HG03103 (cell line): ENCODE results near the gene PTPRCAP.
A peak's percentile ranks its signal among the peaks of the same experiment; 100 is the strongest.
"Not testable (repeated sequence)": the region's sequence is repeated elsewhere in the genome, so short reads cannot be mapped to it uniquely, and the experiment has no call there.

Experiments
- ATAC-seq: cut with Tn5 transposase; IDR thresholded peaks from one replicate; pipeline ENCODE4 v1.9.1; 2021; ENCODE audit warnings: low read depth; ENCODE audit not compliant: unreplicated experiment

PTPRCAP gene

GRCh38 chr11:67429038-67429668, 8.3 kb downstream of the PTPRCAP start:
- no peak for ATAC-seq

- no peak for ATAC-seq
Observed at GRCh38 chr11:67428052-67429001, 9.2 kb downstream of the PTPRCAP start, which contains the start of gene RPS6KB2. RPS6KB2 (plus strand) TSS chr11:67428494; CDS start chr11:67428546, 52 bp downstream.

DNA sequence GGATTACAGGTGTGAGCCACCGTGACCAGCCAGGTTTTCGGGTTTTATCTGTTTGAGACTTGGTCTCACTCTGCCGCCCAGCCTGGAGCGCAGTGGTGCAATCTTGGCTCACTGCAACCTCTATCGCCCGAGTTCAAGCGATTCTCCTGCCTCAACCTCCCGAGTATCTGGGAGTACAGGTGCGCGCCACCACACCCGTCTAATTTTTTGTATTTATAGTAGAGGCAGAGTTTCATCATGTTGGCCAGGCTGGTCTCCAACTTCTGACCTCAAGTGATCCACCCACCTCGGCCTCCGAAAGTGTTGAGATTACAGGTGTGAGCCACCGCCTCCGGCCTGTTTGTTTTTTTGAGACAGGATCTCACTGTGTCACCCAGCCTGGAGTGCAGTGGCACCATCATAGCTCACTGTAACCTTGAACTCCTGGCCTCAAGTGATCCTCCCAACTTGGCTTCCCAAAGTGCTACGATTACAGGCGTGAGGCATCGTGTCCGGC, 10.1 kb downstream of the PTPRCAP start:
- ATAC-seq, result not testable (repeated sequence)

DNA sequence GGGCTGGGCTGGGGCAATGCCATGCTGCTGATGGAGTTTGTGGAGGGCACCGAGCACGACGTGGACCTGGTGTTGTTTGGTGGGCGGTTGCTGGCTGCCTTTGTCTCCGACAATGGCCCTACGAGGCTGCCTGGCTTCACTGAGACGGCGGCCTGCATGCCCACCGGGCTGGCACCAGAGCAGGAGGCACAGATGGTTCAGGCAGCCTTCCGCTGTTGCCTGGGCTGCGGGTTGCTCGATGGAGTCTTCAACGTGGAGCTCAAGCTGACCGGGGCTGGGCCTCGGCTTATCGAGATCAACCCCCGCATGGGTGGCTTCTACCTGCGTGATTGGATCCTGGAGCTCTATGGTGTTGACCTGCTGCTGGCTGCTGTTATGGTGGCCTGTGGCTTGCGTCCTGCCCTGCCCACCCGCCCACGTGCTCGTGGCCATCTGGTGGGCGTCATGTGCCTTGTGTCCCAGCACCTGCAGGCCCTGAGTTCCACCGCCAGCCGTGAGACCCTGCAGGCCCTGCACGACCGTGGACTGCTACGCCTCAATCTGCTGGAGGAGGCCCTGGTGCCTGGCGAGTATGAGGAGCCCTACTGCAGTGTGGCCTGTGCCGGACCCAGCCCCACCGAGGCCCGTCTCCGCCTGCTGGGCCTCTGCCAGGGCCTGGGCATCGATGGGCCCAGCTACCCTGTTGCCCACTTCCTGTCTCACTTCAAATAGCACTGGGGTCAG, 13.4 kb downstream of the PTPRCAP start:
- no peak for ATAC-seq

- no peak for ATAC-seq
Observed at GRCh38 chr11:67423466-67423865, 14.0 kb downstream of the PTPRCAP start.

DNA sequence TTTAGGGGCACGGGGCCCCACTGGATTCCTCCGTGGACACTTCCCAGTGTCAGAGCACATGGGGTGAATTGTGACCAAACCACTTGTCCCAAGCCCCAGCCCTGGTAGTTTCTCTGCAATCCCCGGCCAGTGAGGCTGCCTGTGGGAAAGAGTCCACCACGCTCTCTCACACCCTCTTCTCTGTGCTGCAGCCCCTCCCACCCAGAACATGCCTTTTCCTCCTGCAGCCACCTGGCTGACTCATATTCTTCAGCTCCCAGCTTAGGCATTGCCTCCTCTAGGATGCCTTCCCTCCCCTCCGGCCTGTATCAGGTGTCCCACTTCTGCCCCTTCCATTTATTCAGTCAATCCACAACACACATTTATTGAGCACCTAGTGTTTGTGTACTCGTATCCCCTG, 14.6 kb downstream of the PTPRCAP start:
- no peak for ATAC-seq

GRCh38 chr11:67421430-67422031, 16.0 kb downstream of the PTPRCAP start:
- no peak for ATAC-seq

GRCh38 chr11:67420646-67421429, 16.6 kb downstream of the PTPRCAP start:
- peak; percentile 86 for ATAC-seq

DNA sequence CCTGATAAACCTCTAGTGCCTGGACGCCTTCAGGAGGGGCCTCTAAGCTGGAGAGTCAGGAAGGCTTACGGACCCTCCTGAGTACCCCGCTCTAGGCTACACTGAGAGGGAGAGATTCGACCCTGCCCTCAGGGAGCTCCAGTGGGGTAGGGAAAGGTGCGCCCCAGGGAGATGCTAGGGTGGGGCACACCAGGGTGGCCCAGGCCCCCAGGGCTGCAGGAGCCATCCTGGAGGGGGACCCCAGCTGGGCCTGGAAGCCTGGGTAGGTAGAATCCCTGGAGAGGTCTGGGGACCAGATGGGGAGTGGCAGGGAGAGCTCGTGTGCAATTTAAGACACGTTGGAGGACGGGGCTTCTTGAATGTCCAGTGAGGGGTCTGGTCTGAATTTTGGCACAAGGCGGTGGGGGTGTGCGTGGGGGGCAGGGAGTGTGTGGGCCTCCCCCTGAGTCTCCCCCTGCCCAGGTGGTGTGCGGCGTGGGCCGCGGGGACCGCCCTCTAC, 17.3 kb downstream of the PTPRCAP start:
- ATAC-seq, result no peak

DNA sequence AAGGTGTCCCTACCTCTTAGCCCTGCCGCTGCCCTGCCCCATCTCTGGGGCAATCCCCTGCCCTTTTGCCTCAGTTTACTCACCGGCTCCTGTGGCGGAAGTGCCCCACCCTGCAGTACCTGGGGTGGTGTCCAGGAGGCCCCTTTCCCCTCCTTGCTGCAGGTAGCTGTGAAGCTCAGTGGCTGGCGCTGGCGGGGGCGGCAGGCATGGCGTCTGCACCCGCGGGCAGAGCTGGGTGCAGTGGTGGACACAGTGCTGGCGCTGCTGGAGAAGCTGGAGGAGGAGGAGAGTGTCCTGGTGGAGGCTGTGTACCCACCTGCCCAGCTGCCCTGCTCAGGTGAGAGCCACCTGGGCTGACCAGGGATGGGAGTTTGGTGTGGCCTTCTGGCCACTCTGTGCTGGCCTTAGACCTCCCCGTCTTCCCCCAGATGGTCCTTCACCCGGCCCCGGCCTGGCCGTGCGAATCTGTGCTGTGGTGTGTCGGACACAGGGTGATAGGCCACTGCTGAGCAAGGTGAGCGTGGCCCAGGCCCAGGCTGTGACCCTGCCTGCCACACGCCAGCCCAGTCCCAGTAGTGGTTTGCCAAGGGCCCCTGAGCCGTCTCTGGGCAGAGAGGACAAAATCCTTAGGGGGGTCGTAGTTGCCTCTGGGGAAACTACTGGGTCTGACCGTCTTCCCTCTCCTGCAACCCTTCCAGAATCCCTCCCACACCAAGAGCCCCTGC, 18.0 kb downstream of the PTPRCAP start:
- no peak for ATAC-seq

- no peak for ATAC-seq
Observed at GRCh38 chr11:67418476-67419281, 18.8 kb downstream of the PTPRCAP start.

DNA sequence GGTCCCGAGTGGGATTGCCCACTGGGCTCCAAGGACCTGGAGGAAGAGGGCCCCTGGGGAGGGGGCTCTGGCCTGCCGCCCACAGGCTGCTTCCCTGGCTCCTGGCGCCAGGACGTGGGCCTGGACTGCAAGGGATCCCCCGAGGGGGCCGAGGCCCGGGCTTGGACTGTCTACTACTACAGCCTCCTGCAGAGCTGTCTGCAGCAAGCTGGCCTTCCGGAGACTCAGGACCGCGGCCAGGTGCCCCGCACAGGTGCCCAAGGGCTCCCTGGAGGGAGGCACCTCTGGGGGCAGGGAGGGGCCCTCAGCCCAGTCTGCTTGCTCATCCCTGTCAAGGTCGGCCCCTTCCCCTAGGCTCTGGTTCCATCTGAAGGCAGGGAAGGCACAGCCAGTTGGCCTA, 20.1 kb downstream of the PTPRCAP start:
- no peak for ATAC-seq

GRCh38 chr11:67416416-67417335, 20.8 kb downstream of the PTPRCAP start:
- ATAC-seq, result no peak

DNA sequence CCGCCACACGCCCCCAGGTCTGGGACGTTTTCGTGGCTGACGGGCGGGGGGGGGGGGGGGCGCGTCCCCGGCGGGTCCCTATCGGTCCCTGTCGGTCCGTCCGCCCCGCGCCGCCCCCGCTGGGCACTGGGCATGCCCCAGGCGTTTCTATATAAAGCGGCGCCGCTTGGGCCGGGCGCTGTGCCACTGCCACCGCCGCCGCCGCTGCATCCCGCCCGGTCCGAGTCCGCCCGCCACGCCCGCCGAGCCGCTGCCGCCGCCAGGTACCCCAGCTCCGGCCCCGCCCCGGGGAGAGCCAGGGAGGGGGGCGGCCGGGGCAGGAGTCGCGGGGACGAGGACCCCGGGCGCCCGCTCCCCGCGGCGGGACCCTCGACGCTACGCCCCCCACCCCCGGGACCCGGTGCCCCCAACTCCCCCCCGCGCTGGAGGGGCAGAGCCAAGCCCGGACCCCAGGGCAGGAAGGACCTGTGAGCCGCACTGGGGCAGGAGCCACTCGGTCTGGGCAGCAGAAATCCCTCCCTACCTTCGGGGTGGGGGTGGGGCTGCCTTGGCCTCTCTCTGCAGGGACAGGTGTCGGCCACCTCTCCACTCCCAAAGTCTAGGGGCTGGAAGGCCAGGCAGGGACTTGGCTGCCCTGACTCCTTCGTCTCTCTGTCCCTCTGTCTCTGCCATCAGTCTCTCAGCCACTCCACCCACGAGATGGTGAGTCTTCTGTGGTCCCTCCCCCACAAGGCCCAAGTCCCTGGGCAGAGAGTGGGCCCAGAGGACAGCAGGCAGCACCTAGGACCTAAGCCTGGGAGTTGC, 21.8 kb downstream of the PTPRCAP start, which contains the start of gene CARNS1:
Gene CARNS1 (plus strand): TSS at position 178 of the 804 bp plus-strand sequence. CDS start 522 bp downstream, at position 700.
- ATAC-seq, result no peak

DNA sequence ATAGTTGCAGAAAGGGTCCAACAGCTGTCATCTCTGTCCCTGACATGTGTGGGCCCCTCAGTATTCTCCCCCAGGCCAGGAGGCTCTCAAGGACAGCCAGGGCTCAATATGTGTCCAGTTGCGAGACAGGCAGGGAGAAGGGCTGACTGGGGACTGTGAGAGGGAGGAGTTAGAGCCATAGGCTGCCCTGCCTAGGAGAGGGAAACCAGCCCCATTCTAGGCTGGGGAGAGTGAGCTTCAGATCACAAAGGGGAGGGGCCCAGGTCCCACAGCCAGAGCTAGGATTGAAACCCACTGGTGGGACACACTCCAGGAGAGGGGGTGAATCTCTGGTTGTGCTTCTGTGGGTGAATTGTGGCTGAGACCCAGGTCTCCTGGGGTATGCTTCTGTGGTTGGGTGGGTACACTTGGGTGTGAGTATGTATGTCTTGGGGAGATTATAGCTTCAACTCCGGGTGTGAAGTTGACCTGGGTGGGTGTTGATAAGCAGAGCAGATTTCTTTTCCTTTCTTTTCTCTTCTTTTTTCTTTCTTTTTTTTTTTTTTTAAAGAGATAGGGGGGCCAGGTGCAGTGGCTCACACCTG, 24.1 kb downstream of the PTPRCAP start:
- ATAC-seq, result no peak
